ENCODE data around the gene SLC39A9.
"Not testable (repeated sequence)": the region's sequence is repeated elsewhere in the genome, so short reads cannot be mapped to it uniquely, and the experiment has no call there.

The SLC39A9 gene

GRCh38 chr14:69491193-69491592, 92.7 kb downstream of the SLC39A9 start:
- H3K4me3 ChIP-seq (ENCODE audit: low read depth, low read length) = no peak overlapping the region
- no peak for TF ChIP-seq CTCF (IDR thresholded peaks at IDR 0.05; ENCODE audit: low read depth, low read length)

DNA sequence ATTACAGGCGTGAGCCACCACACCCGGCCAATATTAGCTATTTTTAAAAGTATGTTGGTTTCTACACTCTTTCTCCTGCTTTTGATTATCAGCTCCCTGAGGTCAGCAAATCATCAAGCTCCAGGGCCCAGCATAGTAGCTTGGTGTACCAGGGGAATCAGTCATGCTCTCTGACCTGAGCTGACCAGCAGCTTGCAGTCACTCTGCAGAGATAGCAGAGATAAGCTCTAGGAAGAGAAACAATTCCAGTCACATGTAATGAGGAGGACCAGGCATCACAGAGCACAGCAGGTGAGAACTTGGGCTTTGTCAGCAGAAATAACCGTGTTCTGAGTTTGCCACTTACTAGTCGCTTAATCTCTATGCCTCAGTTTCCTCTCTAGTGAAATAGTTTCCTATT, 94.5 kb downstream of the SLC39A9 start:
- TF ChIP-seq CTCF (IDR thresholded peaks at IDR 0.05; ENCODE audit: low read depth, low read length) = no peak
- no peak overlapping the region for H3K4me3 ChIP-seq (ENCODE audit: low read depth, low read length)

DNA sequence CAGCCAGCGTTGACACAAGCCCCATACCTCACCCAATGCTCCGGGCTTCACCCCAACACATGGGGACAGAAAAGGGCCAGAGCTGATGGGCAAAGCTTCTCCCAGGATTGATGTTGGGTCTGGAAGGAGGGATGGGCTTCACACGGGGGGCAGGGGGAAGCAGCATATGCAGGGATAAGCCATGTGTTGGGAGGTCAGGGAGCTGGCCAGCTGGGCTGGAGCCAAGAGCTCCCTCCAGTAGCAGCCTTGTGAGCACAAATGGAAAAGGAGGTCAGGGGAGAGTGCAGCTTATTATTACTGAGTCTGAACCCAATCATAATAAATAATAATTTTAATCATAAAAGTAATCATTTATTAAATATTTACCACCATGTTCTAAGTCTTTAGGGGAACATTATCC, 95.3 kb downstream of the SLC39A9 start:
- no peak for TF ChIP-seq CTCF (IDR thresholded peaks at IDR 0.05; ENCODE audit: low read depth, low read length)
- no peak overlapping the region for H3K4me3 ChIP-seq (ENCODE audit: low read depth, low read length)

DNA sequence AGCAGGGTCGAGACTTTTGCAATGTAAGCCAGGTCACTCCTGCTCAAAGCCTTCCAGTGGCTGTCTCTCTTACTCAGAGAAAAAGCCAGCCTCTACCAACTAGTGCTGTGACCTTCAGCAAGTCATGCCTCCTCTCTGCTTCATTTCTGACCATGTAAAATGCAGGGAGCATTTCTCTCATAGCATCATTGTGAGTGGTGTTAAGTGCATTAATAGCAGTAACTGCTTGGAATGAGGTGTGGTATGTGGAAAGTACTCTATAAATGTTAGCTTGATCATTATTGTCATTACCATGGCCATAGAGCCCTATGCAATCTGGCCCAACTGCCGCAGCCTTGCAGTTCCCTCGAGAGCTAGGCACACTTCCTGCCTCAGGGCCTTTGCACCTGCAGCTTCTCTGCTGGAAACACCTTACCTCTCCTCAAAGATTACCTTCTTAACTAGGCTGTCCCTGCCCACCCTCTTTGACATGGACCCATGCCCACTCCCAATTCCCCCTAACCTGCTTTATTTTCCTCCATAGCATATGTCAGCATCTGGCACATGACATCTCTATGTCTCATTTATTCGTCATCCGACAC, 96.9 kb downstream of the SLC39A9 start:
- H3K4me3 ChIP-seq (ENCODE audit: low read depth, low read length) = no peak overlapping the region
- TF ChIP-seq CTCF (IDR thresholded peaks at IDR 0.05; ENCODE audit: low read depth, low read length) = no peak

DNA sequence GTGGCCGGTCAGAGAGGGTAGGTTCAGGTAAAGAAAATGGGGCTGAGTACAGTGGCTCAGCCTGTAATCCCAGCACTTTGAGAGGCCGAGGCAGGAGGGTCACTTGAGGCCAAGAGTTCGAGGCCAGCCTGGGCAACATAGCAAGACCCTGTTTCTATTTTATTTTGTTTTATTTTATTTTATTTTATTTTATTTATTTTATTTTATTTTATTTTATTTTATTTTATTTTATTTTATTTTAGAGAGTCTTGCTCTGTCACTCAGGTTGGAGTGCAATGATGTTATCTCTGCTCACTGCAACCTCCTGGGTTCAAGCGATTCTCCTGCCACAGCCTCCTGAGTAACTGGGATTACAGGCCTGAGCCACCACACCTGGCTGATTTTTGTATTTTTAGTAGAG, 99.4 kb downstream of the SLC39A9 start:
- H3K4me3 ChIP-seq (ENCODE audit: low read depth, low read length) = not testable (repeated sequence)

DNA sequence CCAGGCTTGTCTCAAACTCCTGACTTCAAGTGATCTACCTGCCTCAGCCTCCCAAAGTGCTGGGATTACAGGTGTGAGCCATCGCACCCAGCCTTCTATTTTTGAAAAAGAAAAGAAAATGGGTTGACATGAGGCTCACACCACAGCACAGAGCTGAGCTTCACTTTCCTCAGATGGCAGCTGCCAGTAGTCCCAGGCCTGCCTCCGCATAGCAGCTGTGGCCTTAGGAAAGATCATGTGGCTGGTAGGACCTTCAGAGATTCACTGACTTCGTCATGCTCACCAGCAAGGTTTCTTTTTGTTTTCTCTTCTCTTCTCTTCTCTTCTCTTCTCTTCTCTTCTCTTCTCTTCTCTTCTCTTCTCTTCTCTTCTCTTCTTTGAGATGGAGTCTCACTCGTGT, 99.8 kb downstream of the SLC39A9 start:
- H3K4me3 ChIP-seq (ENCODE audit: low read depth, low read length) = not testable (repeated sequence)

GRCh38 chr14:69499436-69499835, 100.9 kb downstream of the SLC39A9 start:
- TF ChIP-seq CTCF (IDR thresholded peaks at IDR 0.05; ENCODE audit: low read depth, low read length) = no peak
- H3K4me3 ChIP-seq (ENCODE audit: low read depth, low read length) = no peak overlapping the region

DNA sequence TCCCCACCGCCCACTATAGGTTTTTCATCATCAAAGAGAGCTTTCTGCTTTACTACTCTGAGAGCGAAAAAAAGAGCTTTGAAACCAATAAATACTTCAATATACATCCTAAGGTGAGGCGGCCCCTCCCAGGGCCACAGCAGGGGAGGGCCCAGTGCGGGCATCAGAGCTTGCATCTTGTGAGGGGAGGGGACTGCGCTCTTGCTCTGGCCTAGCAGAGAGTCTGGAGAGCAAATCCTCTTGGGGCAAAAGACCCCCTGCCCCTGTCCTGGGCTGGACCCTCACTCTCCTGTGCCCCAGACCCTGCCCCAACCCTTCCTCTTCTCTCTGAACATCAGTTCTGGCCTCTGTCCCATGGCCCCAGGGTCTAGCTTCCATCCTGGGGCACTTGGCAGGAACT, 101.6 kb downstream of the SLC39A9 start:
- TF ChIP-seq CTCF (IDR thresholded peaks at IDR 0.05; ENCODE audit: low read depth, low read length) = no peak
- no peak overlapping the region for H3K4me3 ChIP-seq (ENCODE audit: low read depth, low read length)

Data from WI38 (cell line).